ENCODE results near the gene WDR87. TPM values are rescaled to one million over a fixed set of nuclear protein-coding genes. Genes with fewer than 3 reads are reported as not detected.

WDR87 gene
- total and polyA plus RNA-seq, 4 donors = not detected

DNA sequence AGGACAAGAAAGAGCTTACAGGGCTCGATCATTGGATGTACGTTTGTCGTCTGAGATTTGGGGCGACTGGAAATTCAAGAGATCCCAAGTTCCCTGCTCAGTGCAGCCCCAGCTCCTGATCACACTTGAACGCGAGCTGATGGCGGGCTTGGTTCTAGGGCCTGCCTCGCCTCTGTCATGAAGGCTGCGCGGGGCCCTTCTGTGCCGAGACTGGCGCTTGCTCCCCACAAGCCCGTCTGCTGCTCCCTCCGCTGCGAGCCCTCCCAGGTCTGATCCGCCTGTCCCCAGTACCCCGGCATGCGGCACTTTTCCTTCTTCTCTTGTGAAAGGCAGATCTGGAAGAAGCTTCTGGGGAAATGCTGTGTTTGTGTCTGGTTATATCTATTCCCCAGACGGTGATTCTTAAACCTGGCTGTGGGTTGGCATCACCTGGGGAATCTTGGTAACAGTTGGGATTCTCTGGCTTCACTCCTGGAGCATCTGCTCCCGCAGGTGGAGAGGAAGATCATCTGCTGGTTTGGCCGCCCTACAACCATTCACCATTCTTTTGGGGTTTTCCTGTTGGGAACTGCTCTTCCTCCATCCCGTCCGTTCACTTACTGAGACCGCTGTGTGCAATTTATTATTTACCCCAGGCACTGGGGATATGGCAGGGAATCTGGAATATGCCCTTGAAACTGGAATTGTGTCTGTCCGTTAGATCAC lies 44.2 kb upstream of the WDR87 start:
- WGBS = 94% methylated on average over 25 of the region's 25 CpGs
- no peak for DNase-seq (ENCODE audit: low spot score)

DNA sequence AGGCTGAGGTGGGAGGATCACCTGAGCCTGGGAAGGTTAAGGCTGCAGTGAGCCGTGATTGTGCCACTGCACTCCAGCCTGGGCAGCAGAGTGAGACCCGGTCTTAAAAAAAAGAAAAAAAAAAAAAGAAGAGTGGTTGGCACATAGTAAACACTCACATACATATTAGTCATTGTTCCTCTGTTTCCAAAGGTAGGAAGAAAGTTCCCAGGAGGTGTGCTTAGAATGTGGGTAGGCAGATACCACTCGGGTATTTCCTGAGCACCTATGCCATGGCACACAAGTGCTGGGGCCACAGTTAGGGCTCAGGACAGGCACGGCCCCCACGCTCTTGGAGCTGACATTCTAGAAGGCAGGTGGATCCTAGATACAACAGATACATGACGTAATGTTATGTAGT lies 42.0 kb upstream of the WDR87 start:
- Histone ChIP-seq H3K4me3 (ENCODE audit: low read depth in 1 of 3, low read length in 3 of 3) (no peak overlapping the region), H3K4me1 (ENCODE audit: control insufficient read depth in 4 of 4, insufficient read depth in 4 of 4, low read length in 3 of 4) (peaks cover 0 to 16% (median 5%) of the 10 kb centered on the region in 4 donors), H3K9ac (ENCODE audit: low read depth in 1 of 2, low read length in 2 of 2) (no peak overlapping the region), H3K36me3 (ENCODE audit: control insufficient read depth in 4 of 4, insufficient read depth in 3 of 4, low read depth in 1 of 4, low read length in 3 of 4) (no peaks in the 10 kb centered on the region), H3K27ac (ENCODE audit: low read depth in 1 of 2, low read length in 2 of 2) (no peak overlapping the region), H3K27me3 (ENCODE audit: control insufficient read depth in 4 of 4, insufficient read depth in 4 of 4, low read length in 3 of 4) (no peaks in the 10 kb centered on the region), H3K9me3 (ENCODE audit: control insufficient read depth in 4 of 4, low read length in 3 of 4) (no peaks in the 10 kb centered on the region)
- 95% methylated on average over 6 of the region's 6 CpGs for WGBS
- DNase-seq (ENCODE audit: low spot score) = no peak
- TF ChIP-seq, protein P1, sequence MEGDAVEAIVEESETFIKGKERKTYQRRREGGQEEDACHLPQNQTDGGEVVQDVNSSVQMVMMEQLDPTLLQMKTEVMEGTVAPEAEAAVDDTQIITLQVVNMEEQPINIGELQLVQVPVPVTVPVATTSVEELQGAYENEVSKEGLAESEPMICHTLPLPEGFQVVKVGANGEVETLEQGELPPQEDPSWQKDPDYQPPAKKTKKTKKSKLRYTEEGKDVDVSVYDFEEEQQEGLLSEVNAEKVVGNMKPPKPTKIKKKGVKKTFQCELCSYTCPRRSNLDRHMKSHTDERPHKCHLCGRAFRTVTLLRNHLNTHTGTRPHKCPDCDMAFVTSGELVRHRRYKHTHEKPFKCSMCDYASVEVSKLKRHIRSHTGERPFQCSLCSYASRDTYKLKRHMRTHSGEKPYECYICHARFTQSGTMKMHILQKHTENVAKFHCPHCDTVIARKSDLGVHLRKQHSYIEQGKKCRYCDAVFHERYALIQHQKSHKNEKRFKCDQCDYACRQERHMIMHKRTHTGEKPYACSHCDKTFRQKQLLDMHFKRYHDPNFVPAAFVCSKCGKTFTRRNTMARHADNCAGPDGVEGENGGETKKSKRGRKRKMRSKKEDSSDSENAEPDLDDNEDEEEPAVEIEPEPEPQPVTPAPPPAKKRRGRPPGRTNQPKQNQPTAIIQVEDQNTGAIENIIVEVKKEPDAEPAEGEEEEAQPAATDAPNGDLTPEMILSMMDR (IDR thresholded peaks at IDR 0.05; ENCODE audit: low read depth, low read length, missing input control) = no peak
- TF ChIP-seq, protein P2, sequence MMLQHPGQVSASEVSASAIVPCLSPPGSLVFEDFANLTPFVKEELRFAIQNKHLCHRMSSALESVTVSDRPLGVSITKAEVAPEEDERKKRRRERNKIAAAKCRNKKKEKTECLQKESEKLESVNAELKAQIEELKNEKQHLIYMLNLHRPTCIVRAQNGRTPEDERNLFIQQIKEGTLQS (IDR thresholded peaks at IDR 0.05) = no peak
- TF ChIP-seq, protein P3, sequence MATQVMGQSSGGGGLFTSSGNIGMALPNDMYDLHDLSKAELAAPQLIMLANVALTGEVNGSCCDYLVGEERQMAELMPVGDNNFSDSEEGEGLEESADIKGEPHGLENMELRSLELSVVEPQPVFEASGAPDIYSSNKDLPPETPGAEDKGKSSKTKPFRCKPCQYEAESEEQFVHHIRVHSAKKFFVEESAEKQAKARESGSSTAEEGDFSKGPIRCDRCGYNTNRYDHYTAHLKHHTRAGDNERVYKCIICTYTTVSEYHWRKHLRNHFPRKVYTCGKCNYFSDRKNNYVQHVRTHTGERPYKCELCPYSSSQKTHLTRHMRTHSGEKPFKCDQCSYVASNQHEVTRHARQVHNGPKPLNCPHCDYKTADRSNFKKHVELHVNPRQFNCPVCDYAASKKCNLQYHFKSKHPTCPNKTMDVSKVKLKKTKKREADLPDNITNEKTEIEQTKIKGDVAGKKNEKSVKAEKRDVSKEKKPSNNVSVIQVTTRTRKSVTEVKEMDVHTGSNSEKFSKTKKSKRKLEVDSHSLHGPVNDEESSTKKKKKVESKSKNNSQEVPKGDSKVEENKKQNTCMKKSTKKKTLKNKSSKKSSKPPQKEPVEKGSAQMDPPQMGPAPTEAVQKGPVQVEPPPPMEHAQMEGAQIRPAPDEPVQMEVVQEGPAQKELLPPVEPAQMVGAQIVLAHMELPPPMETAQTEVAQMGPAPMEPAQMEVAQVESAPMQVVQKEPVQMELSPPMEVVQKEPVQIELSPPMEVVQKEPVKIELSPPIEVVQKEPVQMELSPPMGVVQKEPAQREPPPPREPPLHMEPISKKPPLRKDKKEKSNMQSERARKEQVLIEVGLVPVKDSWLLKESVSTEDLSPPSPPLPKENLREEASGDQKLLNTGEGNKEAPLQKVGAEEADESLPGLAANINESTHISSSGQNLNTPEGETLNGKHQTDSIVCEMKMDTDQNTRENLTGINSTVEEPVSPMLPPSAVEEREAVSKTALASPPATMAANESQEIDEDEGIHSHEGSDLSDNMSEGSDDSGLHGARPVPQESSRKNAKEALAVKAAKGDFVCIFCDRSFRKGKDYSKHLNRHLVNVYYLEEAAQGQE (IDR thresholded peaks at IDR 0.05) = no peak
- TF ChIP-seq, protein P4, sequence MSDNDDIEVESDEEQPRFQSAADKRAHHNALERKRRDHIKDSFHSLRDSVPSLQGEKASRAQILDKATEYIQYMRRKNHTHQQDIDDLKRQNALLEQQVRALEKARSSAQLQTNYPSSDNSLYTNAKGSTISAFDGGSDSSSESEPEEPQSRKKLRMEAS (IDR thresholded peaks at IDR 0.05) = no peak
- TF ChIP-seq GABPA (IDR thresholded peaks at IDR 0.05 in 1 of 2, conservative IDR thresholded peaks at IDR 0.05 in 1 of 2) = no peak
- TF ChIP-seq JUND (IDR thresholded peaks at IDR 0.05) = no peak
- TF ChIP-seq EGR1 (IDR thresholded peaks at IDR 0.05; ENCODE audit: low read depth in 2 of 2) = no peak
- no peak for TF ChIP-seq RXRA (IDR thresholded peaks at IDR 0.05)
- TF ChIP-seq, protein P5, sequence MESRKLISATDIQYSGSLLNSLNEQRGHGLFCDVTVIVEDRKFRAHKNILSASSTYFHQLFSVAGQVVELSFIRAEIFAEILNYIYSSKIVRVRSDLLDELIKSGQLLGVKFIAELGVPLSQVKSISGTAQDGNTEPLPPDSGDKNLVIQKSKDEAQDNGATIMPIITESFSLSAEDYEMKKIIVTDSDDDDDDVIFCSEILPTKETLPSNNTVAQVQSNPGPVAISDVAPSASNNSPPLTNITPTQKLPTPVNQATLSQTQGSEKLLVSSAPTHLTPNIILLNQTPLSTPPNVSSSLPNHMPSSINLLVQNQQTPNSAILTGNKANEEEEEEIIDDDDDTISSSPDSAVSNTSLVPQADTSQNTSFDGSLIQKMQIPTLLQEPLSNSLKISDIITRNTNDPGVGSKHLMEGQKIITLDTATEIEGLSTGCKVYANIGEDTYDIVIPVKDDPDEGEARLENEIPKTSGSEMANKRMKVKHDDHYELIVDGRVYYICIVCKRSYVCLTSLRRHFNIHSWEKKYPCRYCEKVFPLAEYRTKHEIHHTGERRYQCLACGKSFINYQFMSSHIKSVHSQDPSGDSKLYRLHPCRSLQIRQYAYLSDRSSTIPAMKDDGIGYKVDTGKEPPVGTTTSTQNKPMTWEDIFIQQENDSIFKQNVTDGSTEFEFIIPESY (IDR thresholded peaks at IDR 0.05) = no peak
- no peak for TF ChIP-seq YY1 (IDR thresholded peaks at IDR 0.05)
- no peak for TF ChIP-seq NR2F2 (IDR thresholded peaks at IDR 0.05)

More for the DNA sequence above, 44.2 kb upstream of the WDR87 start:
- no peak overlapping the region for H3K4me3 ChIP-seq (ENCODE audit: low read depth in 1 of 3, low read length in 3 of 3)
- peaks cover 0 to 18% (median 9%) of the 10 kb centered on the region in 4 donors for H3K4me1 ChIP-seq (ENCODE audit: control insufficient read depth in 4 of 4, insufficient read depth in 4 of 4, low read length in 3 of 4)
- no peaks in the 10 kb centered on the region for H3K27me3 ChIP-seq (ENCODE audit: control insufficient read depth in 4 of 4, insufficient read depth in 4 of 4, low read length in 3 of 4)
- H3K27ac ChIP-seq (ENCODE audit: low read depth in 1 of 2, low read length in 2 of 2) = no peak overlapping the region
- H3K36me3 ChIP-seq (ENCODE audit: control insufficient read depth in 4 of 4, insufficient read depth in 3 of 4, low read depth in 1 of 4, low read length in 3 of 4) = no peaks in the 10 kb centered on the region
- TF ChIP-seq JUND (IDR thresholded peaks at IDR 0.05) (no peak), FOXA1 (IDR thresholded peaks at IDR 0.05) (no peak), SP1 (IDR thresholded peaks at IDR 0.05) (no peak), EGR1 (IDR thresholded peaks at IDR 0.05; ENCODE audit: low read depth in 2 of 2) (no peak), TAF1 (conservative IDR thresholded peaks at IDR 0.05) (no peak), RAD21 (IDR thresholded peaks at IDR 0.05) (no peak)
- TF ChIP-seq, protein P2 (IDR thresholded peaks at IDR 0.05) = no peak
- H3K9ac ChIP-seq (ENCODE audit: low read depth in 1 of 2, low read length in 2 of 2) = no peak overlapping the region
- H3K9me3 ChIP-seq (ENCODE audit: control insufficient read depth in 4 of 4, low read length in 3 of 4) = no peaks in the 10 kb centered on the region
